ENCODE measurements around the gene RSRC1. TPM values are rescaled to one million over a fixed set of nuclear protein-coding genes. Genes with fewer than 3 reads are reported as not detected.

The RSRC1 gene
- total and polyA plus RNA-seq, 2 experiments from 2014 or later = 22.6 to 34.1 TPM

- H3K4me3 ChIP-seq = no peak overlapping the region
- TF ChIP-seq EZH2phosphoT487 (IDR thresholded peaks at IDR 0.05; ENCODE audit: low read depth, severe bottlenecking, unreplicated experiment) (no peak), EZH2 (IDR thresholded peaks at IDR 0.05; ENCODE audit: borderline replicate concordance) (no peak), CTCF (IDR thresholded peaks at IDR 0.05; ENCODE audit: poor library complexity) (no peak)
- no peak for DNase-seq (ENCODE audit: low spot score)
- no peaks in the 10 kb centered on the region for H3K9me2 ChIP-seq (replicated peaks; ENCODE audit: insufficient read depth)
- H3K27ac ChIP-seq = no peak overlapping the region
- no peaks in the 10 kb centered on the region for H3K27me3 ChIP-seq
- H3K9me3 ChIP-seq (ENCODE audit: low read depth) = no peaks in the 10 kb centered on the region
- H3K4me1 ChIP-seq (ENCODE audit: insufficient read depth) = no peaks in the 10 kb centered on the region
- no peak overlapping the region for H2AFZ ChIP-seq
- no peaks in the 10 kb centered on the region for H4K20me1 ChIP-seq (ENCODE audit: insufficient read depth, poor library complexity, severe bottlenecking)
- H3K4me2 ChIP-seq = no peak overlapping the region
- H3K36me3 ChIP-seq (replicated peaks; ENCODE audit: insufficient read depth, low read depth) = no peaks in the 10 kb centered on the region
- no peaks in the 10 kb centered on the region for H3K79me2 ChIP-seq
Observed at GRCh38 chr3:158402590-158402989, 292.7 kb downstream of the RSRC1 start.

- WGBS (ENCODE audit: low lambda C conversion rate, missing lambda C conversion rate) = 56% methylated on average over 1 of the region's 1 CpG
- Histone ChIP-seq H3K27ac (no peak overlapping the region), H3K36me3 (replicated peaks; ENCODE audit: insufficient read depth, low read depth) (no peaks in the 10 kb centered on the region), H3K9me2 (replicated peaks; ENCODE audit: insufficient read depth) (no peaks in the 10 kb centered on the region), H3K27me3 (no peaks in the 10 kb centered on the region), H3K9me3 (ENCODE audit: low read depth) (no peaks in the 10 kb centered on the region), H3K4me2 (no peak overlapping the region), H3K4me3 (no peak overlapping the region), H4K20me1 (ENCODE audit: insufficient read depth, poor library complexity, severe bottlenecking) (no peaks in the 10 kb centered on the region), H2AFZ (no peak overlapping the region), H3K4me1 (ENCODE audit: insufficient read depth) (no peaks in the 10 kb centered on the region), H3K79me2 (no peaks in the 10 kb centered on the region)
- TF ChIP-seq CTCF (IDR thresholded peaks at IDR 0.05; ENCODE audit: poor library complexity) = no peak
- TF ChIP-seq EZH2phosphoT487 (IDR thresholded peaks at IDR 0.05; ENCODE audit: low read depth, severe bottlenecking, unreplicated experiment) = no peak
- TF ChIP-seq EZH2 (IDR thresholded peaks at IDR 0.05; ENCODE audit: borderline replicate concordance) = no peak
- DNase-seq (ENCODE audit: low spot score) = no peak
Observed at GRCh38 chr3:158403013-158403412, 293.1 kb downstream of the RSRC1 start.

- Histone ChIP-seq H4K20me1 (ENCODE audit: insufficient read depth, poor library complexity, severe bottlenecking) (no peaks in the 10 kb centered on the region), H3K79me2 (no peaks in the 10 kb centered on the region), H3K27ac (no peak overlapping the region), H3K4me2 (no peak overlapping the region), H2AFZ (no peak overlapping the region), H3K4me3 (no peak overlapping the region), H3K9me2 (replicated peaks; ENCODE audit: insufficient read depth) (no peaks in the 10 kb centered on the region), H3K4me1 (ENCODE audit: insufficient read depth) (no peaks in the 10 kb centered on the region), H3K9me3 (ENCODE audit: low read depth) (no peaks in the 10 kb centered on the region), H3K27me3 (no peaks in the 10 kb centered on the region), H3K36me3 (replicated peaks; ENCODE audit: insufficient read depth, low read depth) (no peaks in the 10 kb centered on the region)
- DNase-seq (ENCODE audit: low spot score) = no peak
- 68% methylated on average over 1 of the region's 1 CpG for WGBS (ENCODE audit: low lambda C conversion rate, missing lambda C conversion rate)
- no peak for TF ChIP-seq CTCF (IDR thresholded peaks at IDR 0.05; ENCODE audit: poor library complexity)
- no peak for TF ChIP-seq EZH2phosphoT487 (IDR thresholded peaks at IDR 0.05; ENCODE audit: low read depth, severe bottlenecking, unreplicated experiment)
- no peak for TF ChIP-seq EZH2 (IDR thresholded peaks at IDR 0.05; ENCODE audit: borderline replicate concordance)
Observed at GRCh38 chr3:158404131-158404718, 294.3 kb downstream of the RSRC1 start.

- no peaks in the 10 kb centered on the region for H3K9me2 ChIP-seq (replicated peaks; ENCODE audit: insufficient read depth)
Observed at GRCh38 chr3:158405507-158405906, 295.6 kb downstream of the RSRC1 start.

More at GRCh38 chr3:158405507-158405906, 295.6 kb downstream of the RSRC1 start:
- Histone ChIP-seq H3K4me2 (no peak overlapping the region), H3K27me3 (no peaks in the 10 kb centered on the region), H3K4me1 (ENCODE audit: insufficient read depth) (no peaks in the 10 kb centered on the region), H3K36me3 (replicated peaks; ENCODE audit: insufficient read depth, low read depth) (no peaks in the 10 kb centered on the region), H3K9me3 (ENCODE audit: low read depth) (no peaks in the 10 kb centered on the region), H3K27ac (no peak overlapping the region), H3K79me2 (no peaks in the 10 kb centered on the region), H4K20me1 (ENCODE audit: insufficient read depth, poor library complexity, severe bottlenecking) (no peaks in the 10 kb centered on the region), H2AFZ (no peak overlapping the region), H3K4me3 (no peak overlapping the region)
- 81% methylated on average over 2 of the region's 2 CpGs for WGBS (ENCODE audit: low lambda C conversion rate, missing lambda C conversion rate)
- DNase-seq (ENCODE audit: low spot score) = no peak
- TF ChIP-seq EZH2phosphoT487 (IDR thresholded peaks at IDR 0.05; ENCODE audit: low read depth, severe bottlenecking, unreplicated experiment) (no peak), CTCF (IDR thresholded peaks at IDR 0.05; ENCODE audit: poor library complexity) (no peak), EZH2 (IDR thresholded peaks at IDR 0.05; ENCODE audit: borderline replicate concordance) (no peak)

All from hepatocyte (in vitro differentiated cells).